ENCODE measurements around the gene GMDS.

The GMDS gene

GRCh38 chr6:1917626-1918371 lies 327.6 kb downstream of the GMDS start:
- DNase-seq = peak; percentile 62

DNA sequence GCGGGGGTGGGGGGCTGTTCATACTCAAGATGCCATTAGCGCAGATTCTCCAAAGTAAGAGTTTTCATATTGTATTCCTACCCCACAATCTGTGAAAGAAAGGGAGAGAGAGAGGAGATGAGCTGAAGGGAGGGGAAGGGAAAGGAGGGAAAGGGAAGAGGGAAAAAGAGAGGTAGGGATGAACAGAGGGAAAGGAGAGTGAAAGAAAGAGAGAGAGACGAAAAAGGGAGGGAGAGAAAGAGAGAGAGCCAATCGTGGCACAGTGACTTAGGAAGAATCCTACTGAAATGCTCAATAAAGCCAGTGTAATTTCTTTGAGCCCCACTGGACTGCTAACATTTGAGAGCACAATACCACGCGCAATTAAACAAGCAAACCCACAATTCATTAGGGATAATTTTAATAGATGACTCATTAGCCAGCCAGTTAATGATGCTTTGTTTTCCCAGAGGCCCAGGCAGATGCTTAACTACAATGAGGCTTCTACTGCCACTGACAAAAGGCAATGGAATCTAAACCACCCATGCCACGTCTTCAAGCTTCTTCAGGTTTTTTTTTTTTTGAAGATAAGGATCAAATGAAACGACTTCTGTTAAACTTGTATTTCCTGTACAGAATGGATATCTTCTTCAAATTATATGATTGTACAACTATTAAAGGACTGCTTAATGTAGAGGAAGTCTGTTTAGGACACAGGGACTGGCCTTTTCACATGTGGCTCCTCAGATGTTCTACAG lies 328.9 kb downstream of the GMDS start:
- no peak for DNase-seq

GRCh38 chr6:1915226-1915625 lies 330.2 kb downstream of the GMDS start:
- DNase-seq = no peak

GRCh38 chr6:1913577-1913976 lies 331.8 kb downstream of the GMDS start:
- DNase-seq = no peak

- no peak for DNase-seq
Measured at GRCh38 chr6:1912731-1913130, 332.7 kb downstream of the GMDS start.

DNA sequence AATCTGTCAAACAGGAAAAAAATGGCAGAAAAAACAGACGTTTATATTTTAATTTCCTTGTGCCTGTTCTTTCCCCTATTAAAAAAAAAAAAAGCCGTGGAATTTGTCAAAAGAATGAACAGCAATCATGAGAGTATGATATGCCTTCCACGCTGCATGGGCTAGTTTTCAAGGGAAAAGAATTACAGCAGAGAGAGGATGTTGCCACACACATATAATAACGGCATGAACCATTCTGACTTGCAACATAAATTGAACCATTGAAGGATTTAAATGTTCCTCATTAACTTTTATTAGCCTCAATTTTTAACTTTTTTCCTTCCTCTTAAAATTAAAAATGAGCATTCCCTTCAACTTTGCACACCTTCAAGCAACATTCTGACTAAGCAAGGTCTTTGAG lies 333.9 kb downstream of the GMDS start:
- no peak for DNase-seq

DNA sequence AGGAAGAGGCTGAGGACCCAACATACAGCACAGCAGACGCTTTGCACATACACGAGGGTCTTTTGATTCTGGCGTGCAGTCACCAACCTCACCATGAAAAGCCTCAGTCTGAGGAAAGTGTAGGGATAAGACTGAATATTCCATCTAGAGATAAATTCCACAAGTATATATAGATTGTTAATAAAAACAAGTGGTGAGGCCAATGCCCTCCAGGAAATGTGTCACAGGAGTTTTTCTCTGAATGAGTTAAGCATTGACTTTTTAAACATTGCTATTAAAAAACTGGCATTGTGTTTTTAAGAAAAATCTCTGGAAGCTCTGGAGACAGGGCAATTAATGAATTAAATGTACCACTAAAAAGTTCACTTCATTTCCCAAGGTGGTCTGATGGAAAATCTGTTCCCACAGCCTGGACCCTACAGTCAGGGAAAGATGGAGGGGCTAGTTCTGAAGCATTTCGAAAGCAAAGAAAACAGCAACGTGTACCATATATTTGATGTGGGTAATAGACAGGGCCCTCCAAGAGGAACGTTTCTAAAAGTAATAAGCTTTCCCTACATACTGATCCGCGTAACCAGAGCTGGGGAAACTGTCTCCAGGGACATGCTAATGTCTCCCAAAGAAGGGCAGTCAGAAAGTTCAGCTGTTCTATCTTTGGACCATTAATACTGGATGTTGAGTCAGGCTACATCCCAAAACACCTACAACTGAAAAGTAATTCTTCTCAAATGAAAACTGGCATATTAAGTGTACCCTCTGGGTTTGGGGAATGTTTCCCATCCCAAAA lies 334.6 kb downstream of the GMDS start:
- DNase-seq = no peak

GRCh38 chr6:1908784-1909183 lies 336.6 kb downstream of the GMDS start:
- no peak for DNase-seq

GRCh38 chr6:1906609-1907008 lies 338.8 kb downstream of the GMDS start:
- no peak for DNase-seq

DNA sequence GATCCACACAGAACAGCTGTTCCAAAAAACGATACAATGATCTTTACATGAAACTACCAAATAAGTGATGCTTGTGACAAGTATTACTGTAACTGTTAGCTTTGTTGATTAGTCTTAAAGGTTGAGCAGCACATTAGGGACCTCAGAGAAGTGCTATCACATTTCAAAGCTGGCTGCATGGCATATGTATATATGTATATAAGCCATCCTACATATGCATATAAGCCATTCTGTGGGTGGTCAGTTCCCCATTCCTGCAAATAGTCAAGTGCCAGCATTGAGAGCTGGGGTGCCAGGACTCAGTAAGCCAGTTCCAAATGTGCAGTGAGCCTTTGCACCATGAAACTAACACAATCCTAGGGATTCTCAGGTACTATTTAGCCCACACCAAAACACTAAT lies 339.4 kb downstream of the GMDS start:
- no peak for DNase-seq

- no peak for DNase-seq
Measured at GRCh38 chr6:1904898-1905297, 340.5 kb downstream of the GMDS start.

DNA sequence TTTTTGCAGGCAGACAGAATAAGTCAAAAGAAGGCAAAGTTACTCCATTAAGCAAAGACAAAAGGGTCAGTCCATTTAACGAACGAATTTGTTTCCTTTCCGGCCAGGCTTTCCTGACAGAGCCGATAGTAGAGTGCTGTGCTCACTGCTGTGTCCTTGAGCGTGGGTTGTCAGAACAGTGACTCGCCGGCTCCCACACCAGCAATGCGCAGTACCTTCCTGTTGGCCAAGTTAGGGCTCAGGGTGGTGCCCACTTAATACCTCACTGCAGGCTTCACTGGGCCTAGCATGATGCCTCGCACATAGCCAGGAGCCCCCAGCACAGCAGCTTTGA lies 341.0 kb downstream of the GMDS start:
- DNase-seq = no peak

DNA sequence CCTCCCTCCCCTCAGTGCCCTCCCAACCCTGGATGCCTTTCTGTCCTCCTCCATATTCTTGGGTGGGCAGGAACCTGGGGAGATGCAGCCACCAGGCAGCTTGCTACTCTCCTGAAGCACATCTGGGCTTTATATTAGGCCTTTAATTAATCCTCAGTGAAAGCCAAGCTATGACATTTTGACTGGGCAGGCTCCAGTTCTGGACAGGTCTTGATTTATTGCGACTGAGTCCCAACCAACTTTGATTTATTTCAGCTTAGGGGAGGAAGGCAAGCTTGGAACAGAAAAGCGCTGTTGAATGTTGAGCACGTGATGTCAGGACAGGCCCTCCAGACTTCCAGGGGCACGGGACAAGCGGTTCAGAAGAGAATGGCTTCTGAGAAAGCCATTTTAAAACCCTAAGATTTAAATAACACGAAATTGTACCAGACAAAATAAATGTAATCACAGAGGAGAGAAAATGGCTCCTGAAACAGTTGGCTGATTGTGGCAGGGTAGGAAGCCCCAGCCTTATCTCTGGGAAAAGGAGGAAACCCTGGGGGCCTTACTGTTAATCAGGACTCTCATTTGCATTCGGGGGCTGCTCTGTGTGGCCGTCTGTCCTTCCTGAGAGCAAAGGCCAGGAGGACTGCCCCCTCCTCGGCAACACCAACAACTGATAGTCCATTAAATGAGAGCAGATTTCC lies 341.5 kb downstream of the GMDS start:
- DNase-seq = no peak

DNA sequence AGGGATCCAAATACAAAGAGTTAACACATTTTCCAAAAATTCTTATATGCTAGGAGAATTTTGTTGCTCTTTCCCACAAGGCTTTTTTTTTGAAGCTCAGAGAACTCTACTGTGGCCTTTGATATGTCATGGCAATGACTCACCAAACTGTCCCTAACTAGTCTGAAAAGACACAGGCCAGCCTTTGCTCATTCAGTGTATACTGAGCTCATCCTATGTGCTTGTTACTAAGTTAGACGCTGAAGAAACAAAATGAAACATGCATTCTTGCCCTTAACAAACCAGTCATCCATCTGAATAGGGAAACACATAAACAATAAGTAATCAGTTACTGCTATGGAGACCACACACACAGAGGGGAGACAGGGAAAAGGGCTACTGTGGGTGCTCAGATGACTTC lies 343.8 kb downstream of the GMDS start:
- no peak for DNase-seq

DNA sequence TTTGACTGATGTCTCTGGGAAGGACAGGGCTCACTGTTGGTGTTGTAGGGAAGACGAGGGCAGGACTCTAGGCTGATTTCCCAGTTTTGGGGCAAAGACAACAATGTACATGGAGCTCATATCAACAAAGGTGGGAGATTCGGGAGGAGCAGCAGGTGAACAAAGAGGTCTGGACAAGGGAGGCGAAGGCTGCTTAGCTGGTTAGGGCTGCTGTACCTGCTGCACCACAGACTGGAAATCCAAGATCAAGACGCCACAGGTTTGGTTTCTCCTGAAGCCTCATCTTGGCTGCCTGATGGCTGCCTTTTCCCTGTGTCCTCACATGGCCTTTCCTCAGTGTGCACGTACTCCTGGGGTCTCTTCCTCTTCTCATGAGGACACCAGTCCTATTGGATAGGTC lies 348.5 kb downstream of the GMDS start:
- no peak for DNase-seq

GRCh38 chr6:1895721-1896120 lies 349.7 kb downstream of the GMDS start:
- no peak for DNase-seq

GRCh38 chr6:1894954-1895353 lies 350.5 kb downstream of the GMDS start:
- no peak for DNase-seq

GRCh38 chr6:1893470-1894130 lies 351.8 kb downstream of the GMDS start:
- DNase-seq = no peak

- no peak for DNase-seq
Measured at GRCh38 chr6:1892716-1893115, 352.7 kb downstream of the GMDS start.

DNA sequence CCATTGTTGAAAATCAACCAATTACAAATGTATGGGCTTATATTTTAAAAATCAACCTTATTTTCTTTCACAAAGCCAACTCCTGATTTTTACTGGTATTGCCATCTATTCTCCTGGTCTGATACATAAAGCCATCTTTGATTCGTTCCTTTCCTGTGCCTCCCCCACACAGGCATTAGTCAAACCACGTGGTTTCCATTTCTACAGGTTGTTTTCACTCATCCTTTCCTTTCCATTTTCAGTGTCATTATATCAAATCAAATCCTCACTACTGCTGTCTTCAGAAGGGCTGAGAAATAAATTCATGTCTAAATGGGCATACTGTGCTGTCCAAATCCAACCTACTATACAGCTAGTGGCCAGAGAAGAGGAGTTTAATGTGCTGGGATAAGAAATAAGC lies 354.4 kb downstream of the GMDS start:
- peak; percentile 8 for DNase-seq

GRCh38 chr6:1890071-1890470 lies 355.3 kb downstream of the GMDS start:
- DNase-seq = peak; percentile 26

GRCh38 chr6:1885576-1886011 lies 359.8 kb downstream of the GMDS start:
- no peak for DNase-seq

DNA sequence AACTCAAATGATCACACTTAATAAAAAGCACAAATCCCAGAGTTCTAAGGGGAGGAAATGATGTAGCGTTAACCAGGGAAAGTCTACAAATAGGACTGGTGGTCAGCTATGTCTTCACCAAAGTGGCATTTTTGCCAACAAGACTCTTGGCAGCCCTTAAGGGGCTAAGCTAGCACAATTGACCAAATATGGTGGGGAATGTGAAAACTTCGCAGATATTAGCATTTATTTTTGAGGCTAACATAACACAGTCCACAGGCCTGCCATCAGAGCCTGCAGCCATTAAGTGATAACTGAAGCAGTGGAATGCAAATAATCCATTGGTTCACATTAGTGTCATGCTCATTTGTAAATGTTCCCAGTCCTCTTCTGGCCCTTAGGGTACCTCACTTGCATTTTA lies 361.1 kb downstream of the GMDS start:
- DNase-seq = no peak

Measured in activated CD4-positive, alpha-beta T cell treated with anti-CD3 and anti-CD28 coated beads, Interleukin-10, Interleukin-2, amounts not matched to agents 100 ng/mL and 50 ng/mL, durations not matched to agents 16 hours and 8 hours (primary cell).